GM19023 (cell line): ENCODE results near the gene RGMA.

Source experiments
- ATAC-seq: cut with Tn5 transposase; IDR thresholded peaks from one replicate; pipeline ENCODE4 v1.9.1; 2021; ENCODE audit warnings: mild to moderate bottlenecking, moderate library complexity; ENCODE audit not compliant: unreplicated experiment

Gene RGMA, protein sequence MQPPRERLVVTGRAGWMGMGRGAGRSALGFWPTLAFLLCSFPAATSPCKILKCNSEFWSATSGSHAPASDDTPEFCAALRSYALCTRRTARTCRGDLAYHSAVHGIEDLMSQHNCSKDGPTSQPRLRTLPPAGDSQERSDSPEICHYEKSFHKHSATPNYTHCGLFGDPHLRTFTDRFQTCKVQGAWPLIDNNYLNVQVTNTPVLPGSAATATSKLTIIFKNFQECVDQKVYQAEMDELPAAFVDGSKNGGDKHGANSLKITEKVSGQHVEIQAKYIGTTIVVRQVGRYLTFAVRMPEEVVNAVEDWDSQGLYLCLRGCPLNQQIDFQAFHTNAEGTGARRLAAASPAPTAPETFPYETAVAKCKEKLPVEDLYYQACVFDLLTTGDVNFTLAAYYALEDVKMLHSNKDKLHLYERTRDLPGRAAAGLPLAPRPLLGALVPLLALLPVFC

GRCh38 chr15:93088981-93089726 is at the start of gene RGMA:
TSS of gene RGMA (minus strand) at chr15:93089211. CDS start at chr15:93088932, 279 bp downstream.
- no peak for ATAC-seq

DNA sequence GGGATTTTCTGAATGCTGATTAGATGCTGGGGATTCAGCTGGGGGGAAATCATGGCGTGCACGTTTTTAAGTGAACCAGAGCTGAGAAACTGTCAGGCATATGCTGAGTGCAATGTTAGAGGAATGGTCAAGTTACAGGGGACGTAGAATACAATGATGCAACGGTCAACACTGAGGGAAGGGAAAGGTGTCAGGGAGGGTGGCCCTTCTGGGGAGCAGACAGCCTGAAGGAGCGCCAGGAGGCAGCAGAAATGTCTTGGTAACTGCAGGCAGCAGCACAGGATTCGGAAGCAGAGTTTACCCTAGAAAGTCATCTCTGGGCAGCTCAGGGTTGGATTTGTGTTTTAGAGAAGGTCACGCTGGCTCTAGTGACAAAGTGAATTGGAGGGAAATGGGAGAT is 47.6 kb upstream of the RGMA start:
- ATAC-seq: no peak

DNA sequence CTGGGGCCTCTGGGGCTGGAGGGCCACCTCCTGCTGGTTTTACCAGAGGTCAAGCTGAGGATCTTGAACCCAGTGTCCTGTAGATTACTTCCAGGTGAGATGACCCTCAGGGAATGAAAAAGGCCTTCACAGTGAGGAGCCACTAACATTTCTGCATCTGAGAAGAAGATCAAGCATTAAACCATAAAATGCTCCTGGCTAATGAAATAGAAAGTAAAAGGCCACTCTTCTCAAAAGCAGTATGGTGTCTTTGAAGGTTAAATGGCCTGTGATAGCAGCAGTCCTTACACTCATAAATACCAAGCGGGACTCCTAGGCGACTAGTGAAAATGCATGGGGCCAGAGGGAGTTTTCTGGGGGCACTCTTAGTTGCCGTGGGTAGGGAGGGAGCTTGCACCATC is 47.0 kb upstream of the RGMA start:
- no peak for ATAC-seq

DNA sequence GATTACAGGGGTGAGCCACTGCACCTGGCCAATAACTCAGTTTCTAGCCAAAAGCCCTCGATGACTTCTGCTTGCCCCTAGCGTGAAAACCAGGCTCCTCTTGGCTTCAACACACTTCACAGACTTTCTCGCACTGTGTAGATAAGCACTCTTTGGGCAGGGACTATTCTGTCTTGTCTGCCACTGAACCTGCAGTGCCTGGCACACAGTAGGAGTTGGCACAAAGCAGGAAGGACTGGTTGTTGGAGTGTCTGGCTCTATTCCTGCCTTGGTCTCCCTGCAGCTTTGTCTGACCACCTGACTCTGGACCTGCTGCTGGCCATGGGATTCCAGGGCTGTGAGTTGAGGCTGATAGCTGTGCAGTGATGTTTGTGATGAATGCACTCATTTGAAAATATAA is 46.4 kb upstream of the RGMA start:
- no peak for ATAC-seq

GRCh38 chr15:93131485-93132095 is 42.6 kb upstream of the RGMA start:
- no peak for ATAC-seq

DNA sequence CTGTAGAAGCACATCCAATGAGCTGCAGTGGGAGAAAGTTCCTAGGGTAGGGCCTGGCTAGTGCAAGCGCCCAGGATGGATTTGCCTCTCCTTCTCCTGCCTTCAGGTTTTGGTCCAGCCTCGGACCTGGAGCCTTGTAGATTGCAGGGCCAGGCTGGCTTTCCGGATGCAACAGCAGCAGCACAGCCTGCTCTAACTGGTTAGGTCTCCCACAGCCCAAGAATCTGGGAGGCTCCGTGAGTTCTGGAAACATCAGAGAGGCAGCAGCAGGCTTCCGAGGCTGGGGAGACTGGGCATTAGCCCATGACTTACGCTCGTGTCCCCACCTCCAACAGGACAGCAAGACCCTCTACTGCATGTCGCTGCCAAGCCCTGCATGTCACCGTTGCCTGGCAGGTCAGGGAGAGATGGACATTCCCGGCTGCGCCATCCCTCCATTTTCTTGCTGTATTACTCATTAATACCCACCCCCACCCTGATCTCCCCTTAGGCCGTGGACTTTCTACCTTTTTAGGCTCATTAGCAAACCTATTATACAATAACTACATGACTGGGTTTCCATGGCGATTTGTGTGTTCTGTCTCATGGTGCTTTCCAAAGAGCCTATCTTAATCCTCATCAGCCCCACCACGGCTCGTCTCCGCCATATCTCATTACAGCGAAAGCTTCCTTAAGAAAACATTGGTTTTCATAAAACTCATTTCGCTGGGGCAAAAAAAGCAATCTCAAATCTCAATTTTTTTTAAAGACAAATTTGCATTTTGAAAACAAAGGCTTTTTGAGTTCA is 40.9 kb upstream of the RGMA start:
- ATAC-seq: no peak

- no peak for ATAC-seq
Measured at GRCh38 chr15:93127286-93127685, 38.3 kb upstream of the RGMA start.

DNA sequence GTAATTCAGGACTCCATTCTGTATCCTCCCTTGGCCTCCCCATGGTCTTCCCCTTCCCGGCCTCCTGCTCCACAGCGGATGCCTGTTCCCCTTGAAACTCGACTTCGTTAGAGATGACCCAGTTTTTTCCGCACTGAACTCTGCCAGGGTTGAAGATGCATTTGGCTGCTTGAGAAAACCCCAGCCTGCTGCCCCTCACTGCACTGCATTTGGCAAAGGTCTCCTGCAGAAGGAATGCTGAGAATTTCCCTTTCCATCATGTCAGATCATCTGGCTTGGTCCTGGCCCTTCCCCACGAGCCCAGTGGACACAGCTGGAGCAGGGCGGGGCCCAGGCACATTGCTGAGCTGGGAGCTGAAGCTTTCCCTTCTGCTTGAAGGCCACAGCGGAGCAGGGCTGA is 37.6 kb upstream of the RGMA start:
- ATAC-seq: no peak

DNA sequence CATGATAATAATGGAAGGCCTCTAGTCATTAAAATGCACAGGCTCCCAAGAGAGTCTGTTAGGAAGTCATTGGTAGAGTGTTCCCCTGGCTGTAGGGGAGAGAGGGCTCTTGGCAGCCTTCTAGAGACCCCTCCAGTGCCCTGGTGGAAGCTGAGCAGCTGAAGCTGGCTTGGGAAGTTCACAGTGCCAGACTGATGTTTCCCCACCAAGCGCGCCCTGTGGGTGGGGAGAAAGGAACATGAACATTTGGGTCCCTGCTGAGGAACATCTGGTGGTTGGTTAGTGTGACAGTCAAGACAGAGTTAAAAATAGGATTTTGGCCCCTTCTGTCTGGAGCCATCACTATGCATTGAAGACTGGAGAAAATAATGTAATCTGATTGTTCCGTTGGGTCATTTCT is 37.1 kb upstream of the RGMA start:
- no peak for ATAC-seq

- no peak for ATAC-seq
Measured at GRCh38 chr15:93124126-93124525, 35.1 kb upstream of the RGMA start.

DNA sequence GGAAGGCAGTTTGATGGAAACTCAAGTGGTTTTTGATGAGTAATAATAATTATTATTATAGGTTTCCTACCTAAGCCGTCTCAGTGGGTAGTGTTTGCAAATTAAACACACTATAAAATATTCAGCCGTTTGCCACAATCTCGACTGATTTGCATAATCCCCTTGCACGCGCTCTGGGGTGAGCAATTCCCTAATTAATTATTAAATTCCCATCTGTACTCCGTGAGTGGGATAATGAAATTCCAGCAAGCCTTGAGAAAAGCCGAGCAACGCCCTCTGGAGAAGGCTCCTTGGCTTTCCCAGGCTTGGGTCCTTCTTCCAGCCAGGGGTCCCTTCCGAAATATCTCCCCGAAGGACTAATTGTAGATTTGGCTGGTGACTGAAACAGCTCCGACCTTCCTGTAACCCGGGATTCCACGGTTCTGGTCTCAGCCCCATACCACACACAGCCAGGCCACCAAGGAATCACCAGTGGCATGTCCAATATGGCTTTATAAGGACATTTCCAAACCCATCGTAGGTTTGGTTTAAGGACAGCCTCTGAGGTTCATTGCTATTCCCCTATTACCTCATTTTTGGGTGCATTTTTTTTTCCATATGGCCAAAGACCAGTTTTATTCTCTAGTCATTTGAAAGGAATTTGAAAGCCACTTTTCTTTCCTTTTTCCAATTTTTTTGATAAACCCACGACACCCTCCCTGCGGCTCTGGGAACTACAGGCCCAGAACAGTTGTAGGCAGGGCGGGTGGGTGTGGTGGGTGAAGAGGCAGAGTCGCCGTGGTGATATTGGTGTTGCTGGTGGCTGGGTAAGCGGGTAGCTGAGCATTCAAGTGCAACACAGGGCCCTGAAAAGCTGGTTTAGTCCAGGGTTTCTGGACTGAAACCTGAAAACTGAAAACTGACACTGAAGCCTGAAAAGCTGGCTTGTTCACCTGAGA is 33.2 kb upstream of the RGMA start:
- ATAC-seq: no peak

DNA sequence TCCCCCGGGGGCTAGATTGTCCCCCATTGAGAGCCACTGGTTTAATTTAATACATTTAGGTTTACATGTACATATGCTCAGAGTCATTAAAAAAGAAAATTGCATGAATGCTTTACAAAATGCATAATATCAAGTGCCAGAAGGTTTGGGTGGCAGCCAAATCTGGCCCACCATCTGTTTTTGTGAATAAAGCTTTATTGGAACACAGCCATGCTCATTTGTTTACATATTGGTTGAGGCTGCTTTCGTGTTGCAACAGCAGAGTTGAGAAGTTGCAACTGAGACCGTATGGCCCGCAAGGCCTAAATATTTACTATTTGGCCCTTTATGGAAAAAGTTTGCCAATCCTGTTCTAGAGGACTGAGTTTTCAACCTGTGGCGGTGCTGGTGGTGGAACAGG is 32.1 kb upstream of the RGMA start:
- ATAC-seq: no peak

GRCh38 chr15:93118904-93119303 is 29.9 kb upstream of the RGMA start:
- ATAC-seq: no peak

DNA sequence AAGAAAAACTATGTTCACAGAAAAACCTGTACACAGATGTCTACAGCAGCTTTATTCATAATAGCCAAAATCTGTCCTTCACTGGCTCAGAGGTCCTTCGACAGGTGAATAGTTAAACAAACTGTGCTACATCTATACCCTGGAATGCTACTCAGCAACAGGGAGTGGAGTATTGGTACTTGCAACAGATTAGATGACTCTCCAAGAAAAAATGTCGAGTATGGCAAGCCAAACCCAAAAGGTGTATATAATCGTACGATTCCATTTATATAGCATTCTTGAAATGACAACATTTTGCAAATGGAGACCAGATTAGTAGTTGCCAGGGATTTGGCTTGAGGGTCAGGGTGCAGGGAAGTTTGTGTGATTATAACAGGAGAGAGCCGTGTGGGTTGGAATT is 22.4 kb upstream of the RGMA start:
- no peak for ATAC-seq

GRCh38 chr15:93110502-93111040 is 21.6 kb upstream of the RGMA start:
- ATAC-seq: no peak

- ATAC-seq: no peak
Measured at GRCh38 chr15:93109336-93110102, 20.5 kb upstream of the RGMA start.

- no peak for ATAC-seq
Measured at GRCh38 chr15:93107646-93108045, 18.6 kb upstream of the RGMA start.

- no peak for ATAC-seq
Measured at GRCh38 chr15:93105485-93105884, 16.5 kb upstream of the RGMA start.

DNA sequence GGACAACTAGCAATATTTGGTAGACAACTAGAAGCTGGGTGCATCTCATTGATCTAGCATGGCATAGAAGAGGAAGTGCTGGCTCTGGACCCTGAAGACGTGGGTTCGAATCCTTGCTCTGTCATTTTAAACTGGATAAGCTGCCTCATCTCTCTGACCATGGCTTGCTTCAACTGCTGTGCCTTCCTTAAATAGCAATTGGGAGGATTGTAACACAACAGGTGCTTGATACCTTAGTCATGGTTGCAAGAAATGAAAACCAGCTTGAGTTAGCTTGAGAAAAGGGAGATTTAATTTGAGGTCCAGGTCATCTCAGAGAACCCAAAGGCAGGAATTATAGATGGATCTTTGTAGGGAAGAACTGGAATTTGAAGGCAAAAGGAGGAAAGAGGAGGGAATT is 14.8 kb upstream of the RGMA start:
- no peak for ATAC-seq
